Muscle of leg (tissue), 11 donors: ENCODE results near the gene PRKG1. TPM values are rescaled to one million over a fixed set of nuclear protein-coding genes. Genes with fewer than 3 reads are reported as not detected.

ENCODE experiments used
- DNase-seq: peaks from one replicate; pipeline ENCODE4 v3.0.0; 2013
- H3K27ac ChIP-seq: one replicate; pipeline ENCODE4 v1.5.1; 2013; ENCODE audit warnings: mild to moderate bottlenecking, low read length, control low read depth
- H3K27me3 ChIP-seq: one replicate; pipeline ENCODE4 v1.6.1; 2013; ENCODE audit warnings: low read length; ENCODE audit not compliant: control insufficient read depth, insufficient read depth
- H3K36me3 ChIP-seq: one replicate; pipeline ENCODE4 v1.6.1; 2013; ENCODE audit warnings: low read length; ENCODE audit not compliant: control insufficient read depth, insufficient read depth
- H3K4me1 ChIP-seq: one replicate; pipeline ENCODE4 v1.6.1; 2013; ENCODE audit warnings: low read length; ENCODE audit not compliant: control insufficient read depth, insufficient read depth
- H3K4me3 ChIP-seq: one replicate; pipeline ENCODE4 v1.5.1; 2013; ENCODE audit warnings: low read length, control low read depth
- H3K9me3 ChIP-seq: replicated peaks from 2 replicates; pipeline ENCODE4 v1.6.1; 2013; ENCODE audit warnings: low read depth, low read length; ENCODE audit not compliant: control insufficient read depth
- WGBS: methylation state at CpG from one replicate; pipeline ENCODE4 v1.1.5; 2013; ENCODE audit warnings: missing lambda C conversion rate; ENCODE audit not compliant: insufficient coverage; 5-methylcytosine and 5-hydroxymethylcytosine counted together
- polyA plus RNA-seq, 8 donors: library from polyadenylated mRNA; unstranded; fragments of 120-200 nt; gene quantifications; one replicate each; pipeline versions ENCODE4 v1.2.1 to v1.2.3, GENCODE V29; 2013; ENCODE audit warnings: inconsistent platforms in 1 of 8, low replicate concordance in 1 of 8; ENCODE audit not compliant: insufficient read length in 8 of 8, insufficient read depth in 1 of 8
- total RNA-seq: library from RNA; stranded (reverse); fragments of 120-200 nt; gene quantifications from one replicate; pipeline ENCODE4 v1.2.4, GENCODE V29; 2013

PRKG1 gene
- total and polyA plus RNA-seq, 9 donors = 23.3 to 59.2 (median 50.3) TPM

GRCh38 chr10:51400392-51401096 is 326.3 kb downstream of the PRKG1 start:
- H3K4me3 ChIP-seq = no peak overlapping the region
- H3K27ac ChIP-seq = peak overlapping the region; percentile 84
- no peaks in the 10 kb centered on the region for H3K36me3 ChIP-seq
- peaks cover 6% of the 10 kb centered on the region for H3K4me1 ChIP-seq
- no CpG with 5 or more reads among the region's 8 CpGs for WGBS
- no peaks in the 10 kb centered on the region for H3K27me3 ChIP-seq
- H3K9me3 ChIP-seq = no peaks in the 10 kb centered on the region
- DNase-seq = peak; percentile 73

GRCh38 chr10:51403521-51403920 is 329.2 kb downstream of the PRKG1 start:
- no peak overlapping the region for H3K27ac ChIP-seq
- no peaks in the 10 kb centered on the region for H3K9me3 ChIP-seq
- H3K27me3 ChIP-seq = no peaks in the 10 kb centered on the region
- WGBS = no CpG with 5 or more reads among the region's 1 CpG
- peaks cover 8% of the 10 kb centered on the region for H3K4me1 ChIP-seq
- no peaks in the 10 kb centered on the region for H3K36me3 ChIP-seq
- H3K4me3 ChIP-seq = no peak overlapping the region
- DNase-seq = no peak

- WGBS = 12% methylated on average over 8 of the region's 10 CpGs
Observed at GRCh38 chr10:51405580-51406351, 331.5 kb downstream of the PRKG1 start.

GRCh38 chr10:51406581-51406980 is 332.3 kb downstream of the PRKG1 start:
- Histone ChIP-seq H3K27ac (no peak overlapping the region), H3K9me3 (no peaks in the 10 kb centered on the region), H3K4me1 (peaks cover 8% of the 10 kb centered on the region), H3K36me3 (no peaks in the 10 kb centered on the region), H3K4me3 (no peak overlapping the region), H3K27me3 (no peaks in the 10 kb centered on the region)
- 33% methylated on average over 6 of the region's 6 CpGs for WGBS
- peak; percentile 65 for DNase-seq

More at GRCh38 chr10:51405580-51406351, 331.5 kb downstream of the PRKG1 start:
- H3K27ac ChIP-seq = peak overlapping the region; percentile 77
- H3K4me1 ChIP-seq = peaks cover 8% of the 10 kb centered on the region
- no peak overlapping the region for H3K4me3 ChIP-seq
- H3K36me3 ChIP-seq = no peaks in the 10 kb centered on the region
- peak; percentile 76 for DNase-seq
- no peaks in the 10 kb centered on the region for H3K27me3 ChIP-seq
- H3K9me3 ChIP-seq = no peaks in the 10 kb centered on the region

- DNase-seq = no peak
- H3K27ac ChIP-seq = no peak overlapping the region
- WGBS = 84% methylated on average over 2 of the region's 4 CpGs
Observed at GRCh38 chr10:51416494-51416893, 342.2 kb downstream of the PRKG1 start.

GRCh38 chr10:51419196-51420093 is 345.2 kb downstream of the PRKG1 start:
- no peaks in the 10 kb centered on the region for H3K36me3 ChIP-seq
- no peaks in the 10 kb centered on the region for H3K9me3 ChIP-seq
- no peak overlapping the region for H3K4me3 ChIP-seq
- no peaks in the 10 kb centered on the region for H3K27me3 ChIP-seq
- peaks cover 2% of the 10 kb centered on the region for H3K4me1 ChIP-seq
- no peak overlapping the region for H3K27ac ChIP-seq
- no peak for DNase-seq
- WGBS = 80% methylated on average over 1 of the region's 3 CpGs

More at GRCh38 chr10:51416494-51416893, 342.2 kb downstream of the PRKG1 start:
- Histone ChIP-seq H3K9me3 (no peaks in the 10 kb centered on the region), H3K4me3 (no peak overlapping the region), H3K27me3 (no peaks in the 10 kb centered on the region), H3K4me1 (no peaks in the 10 kb centered on the region), H3K36me3 (no peaks in the 10 kb centered on the region)

GRCh38 chr10:51421853-51422252 is 347.6 kb downstream of the PRKG1 start:
- H3K4me3 ChIP-seq = no peak overlapping the region
- H3K9me3 ChIP-seq = no peaks in the 10 kb centered on the region
- no peaks in the 10 kb centered on the region for H3K36me3 ChIP-seq
- H3K27ac ChIP-seq = no peak overlapping the region
- WGBS = no CpG with 5 or more reads among the region's 1 CpG
- H3K4me1 ChIP-seq = peaks cover 4% of the 10 kb centered on the region
- DNase-seq = no peak
- H3K27me3 ChIP-seq = no peaks in the 10 kb centered on the region

GRCh38 chr10:51422311-51423120 is 348.2 kb downstream of the PRKG1 start:
- Histone ChIP-seq H3K27ac (no peak overlapping the region), H3K27me3 (no peaks in the 10 kb centered on the region), H3K9me3 (no peaks in the 10 kb centered on the region), H3K4me3 (no peak overlapping the region), H3K4me1 (peaks cover 4% of the 10 kb centered on the region), H3K36me3 (no peaks in the 10 kb centered on the region)
- peak; percentile 83 for DNase-seq
- 77% methylated on average over 3 of the region's 6 CpGs for WGBS

GRCh38 chr10:51423121-51423452 is 348.8 kb downstream of the PRKG1 start:
- no peak overlapping the region for H3K27ac ChIP-seq
- WGBS = no CpG with 5 or more reads among the region's 4 CpGs
- H3K4me1 ChIP-seq = peaks cover 4% of the 10 kb centered on the region
- H3K27me3 ChIP-seq = no peaks in the 10 kb centered on the region
- H3K36me3 ChIP-seq = no peaks in the 10 kb centered on the region
- DNase-seq = no peak
- no peaks in the 10 kb centered on the region for H3K9me3 ChIP-seq
- no peak overlapping the region for H3K4me3 ChIP-seq
